ENCODE measurements around the gene SIGLEC12.

DNA sequence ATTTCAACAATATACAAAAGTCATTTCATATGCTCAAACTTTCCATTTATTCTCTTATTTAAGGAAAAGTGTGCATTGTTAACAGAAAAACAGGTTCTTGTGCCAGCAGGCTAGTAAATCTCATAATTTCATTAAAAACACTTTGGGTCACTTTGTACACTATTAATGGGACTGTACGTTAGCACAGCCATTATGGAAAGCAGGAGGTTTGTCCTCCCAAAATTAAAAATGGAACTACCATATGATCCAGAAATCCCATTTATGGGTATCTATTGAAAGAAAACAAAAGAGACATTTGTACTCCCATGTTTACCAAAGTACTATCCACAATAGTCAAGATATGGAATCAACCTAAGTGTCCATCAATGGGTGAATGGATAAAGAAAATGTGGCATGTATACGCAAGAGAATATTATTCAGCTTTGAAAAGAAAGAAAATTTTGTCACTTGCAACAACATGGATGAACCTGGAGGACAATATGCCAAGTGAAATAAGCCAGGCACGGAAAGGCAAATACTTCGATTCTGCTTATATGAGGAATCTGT, 38.3 kb upstream of the SIGLEC12 start:
- TF ChIP-seq, protein P1, sequence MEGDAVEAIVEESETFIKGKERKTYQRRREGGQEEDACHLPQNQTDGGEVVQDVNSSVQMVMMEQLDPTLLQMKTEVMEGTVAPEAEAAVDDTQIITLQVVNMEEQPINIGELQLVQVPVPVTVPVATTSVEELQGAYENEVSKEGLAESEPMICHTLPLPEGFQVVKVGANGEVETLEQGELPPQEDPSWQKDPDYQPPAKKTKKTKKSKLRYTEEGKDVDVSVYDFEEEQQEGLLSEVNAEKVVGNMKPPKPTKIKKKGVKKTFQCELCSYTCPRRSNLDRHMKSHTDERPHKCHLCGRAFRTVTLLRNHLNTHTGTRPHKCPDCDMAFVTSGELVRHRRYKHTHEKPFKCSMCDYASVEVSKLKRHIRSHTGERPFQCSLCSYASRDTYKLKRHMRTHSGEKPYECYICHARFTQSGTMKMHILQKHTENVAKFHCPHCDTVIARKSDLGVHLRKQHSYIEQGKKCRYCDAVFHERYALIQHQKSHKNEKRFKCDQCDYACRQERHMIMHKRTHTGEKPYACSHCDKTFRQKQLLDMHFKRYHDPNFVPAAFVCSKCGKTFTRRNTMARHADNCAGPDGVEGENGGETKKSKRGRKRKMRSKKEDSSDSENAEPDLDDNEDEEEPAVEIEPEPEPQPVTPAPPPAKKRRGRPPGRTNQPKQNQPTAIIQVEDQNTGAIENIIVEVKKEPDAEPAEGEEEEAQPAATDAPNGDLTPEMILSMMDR (IDR thresholded peaks at IDR 0.05) = no peak
- TF ChIP-seq EZH2 (IDR thresholded peaks at IDR 0.05; ENCODE audit: borderline replicate concordance, insufficient read depth, low read depth, low read length, poor library complexity, severe bottlenecking) = no peak
